ENCODE measurements around the gene HSPB6. TPM values are rescaled to one million over a fixed set of nuclear protein-coding genes. Genes with fewer than 3 reads are reported as not detected.

The HSPB6 gene
- total RNA-seq: 100 to 1,000 TPM in 7 of 9 donors, 10 to 100 TPM in 2; 21.1 to 431 (median 164) TPM
- 100 to 1,000 TPM; 524 to 932 (median 718) TPM for polyA plus RNA-seq
- long read RNA-seq, donor 1, transcript HSPB6-201 (3 exons, 1,457 nt): major isoform, 64 of 69 reads
- long read RNA-seq, donor 1, partial matches to known transcripts: 5 of 69 reads
- long read RNA-seq, donor 1, other reads (novel, unspliced or antisense): 0 of 69 reads
- long read RNA-seq, donor 2, transcript HSPB6-201 (3 exons, 1,457 nt): major isoform, 172 of 183 reads
- long read RNA-seq, donor 2, partial matches to known transcripts: 9 of 183 reads
- long read RNA-seq, donor 2, other reads (novel, unspliced or antisense): 0 of 183 reads
- long read RNA-seq, donor 3, transcript HSPB6-201 (3 exons, 1,457 nt): major isoform, 70 of 78 reads
- long read RNA-seq, donor 3, transcript HSPB6-202 (2 exons, 711 nt): minor isoform, 8 of 78 reads
- long read RNA-seq, donor 3, partial matches to known transcripts: 0 of 78 reads
- long read RNA-seq, donor 3, other reads (novel, unspliced or antisense): 0 of 78 reads
- long read RNA-seq, donor 4, transcript HSPB6-201 (3 exons, 1,457 nt): major isoform, 12 of 14 reads
- long read RNA-seq, donor 4, partial matches to known transcripts: 0 of 14 reads
- long read RNA-seq, donor 4, other reads (novel, unspliced or antisense): 2 of 14 reads
- long read RNA-seq, donor 5, transcript HSPB6-201 (3 exons, 1,457 nt): major isoform, 318 of 344 reads
- long read RNA-seq, donor 5, partial matches to known transcripts: 1 of 344 reads
- long read RNA-seq, donor 5, other reads (novel, unspliced or antisense): 25 of 344 reads
- long read RNA-seq, donor 6, transcript HSPB6-201 (3 exons, 1,457 nt): major isoform, 25 of 26 reads
- long read RNA-seq, donor 6, partial matches to known transcripts: 0 of 26 reads
- long read RNA-seq, donor 6, other reads (novel, unspliced or antisense): 1 of 26 reads
- long read RNA-seq, donor 7, transcript HSPB6-201 (3 exons, 1,457 nt): major isoform, 63 of 65 reads
- long read RNA-seq, donor 7, partial matches to known transcripts: 0 of 65 reads
- long read RNA-seq, donor 7, other reads (novel, unspliced or antisense): 0 of 65 reads
- long read RNA-seq, donor 8, transcript HSPB6-201 (3 exons, 1,457 nt): major isoform, 185 of 191 reads
- long read RNA-seq, donor 8, partial matches to known transcripts: 5 of 191 reads
- long read RNA-seq, donor 8, other reads (novel, unspliced or antisense): 0 of 191 reads
- long read RNA-seq, donor 9, transcript HSPB6-202 (2 exons, 711 nt): minor isoform, 9 of 124 reads
- long read RNA-seq, donor 9, transcript HSPB6-201 (3 exons, 1,457 nt): major isoform, 110 of 124 reads
- long read RNA-seq, donor 9, partial matches to known transcripts: 5 of 124 reads
- long read RNA-seq, donor 9, other reads (novel, unspliced or antisense): 0 of 124 reads
- long read RNA-seq, donor 10, transcript HSPB6-201 (3 exons, 1,457 nt): major isoform, 83 of 84 reads
- long read RNA-seq, donor 10, partial matches to known transcripts: 0 of 84 reads
- long read RNA-seq, donor 10, other reads (novel, unspliced or antisense): 0 of 84 reads

DNA sequence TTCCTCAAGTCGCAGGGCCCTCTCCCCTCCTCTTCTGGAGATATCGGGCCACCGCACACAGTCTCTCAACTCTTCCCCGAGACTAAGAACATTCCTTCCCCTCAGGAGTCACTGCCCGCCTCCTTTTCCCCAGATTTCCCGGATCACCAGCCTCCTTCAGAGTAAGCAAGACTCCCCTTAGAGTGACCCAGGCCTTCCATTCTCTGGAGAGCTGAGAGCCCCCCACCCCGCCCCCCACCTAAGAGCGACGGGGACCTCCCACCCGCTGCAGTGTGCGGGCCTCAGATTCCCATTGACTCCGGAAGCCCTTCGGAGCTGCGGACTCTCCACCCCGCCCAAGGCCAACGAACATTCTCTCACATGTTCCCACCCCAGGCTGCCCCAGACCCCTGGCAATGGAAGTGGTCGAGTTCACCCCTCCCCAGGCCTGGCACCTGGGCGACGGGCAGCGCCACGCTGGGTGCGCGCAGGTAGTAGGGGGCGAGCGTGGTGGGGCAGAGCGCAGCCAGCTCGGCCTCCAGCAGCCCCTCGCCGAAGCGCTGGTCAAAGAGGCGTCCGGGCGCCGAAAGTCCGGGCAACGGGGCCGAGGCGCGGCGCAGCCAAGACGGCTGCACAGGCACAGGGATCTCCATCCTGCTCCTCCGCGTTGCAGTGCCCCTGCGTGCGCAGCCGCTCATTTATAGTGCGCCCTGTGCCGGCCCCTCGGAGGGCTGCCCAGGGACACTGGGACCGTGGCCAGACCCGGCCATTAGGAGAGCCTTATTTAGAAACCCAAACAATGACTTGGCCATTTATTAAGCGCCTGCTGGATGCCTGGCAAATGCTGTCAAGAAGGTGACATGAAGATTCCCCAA, at the start of gene HSPB6:
Gene HSPB6, minus strand, starts transcription at position 653 of the 854 bp plus-strand sequence. Its CDS starts 21 bp downstream, at position 632.
- peaks cover 33 to 35% of the 10 kb centered on the region in 2 donors for H3K4me1 ChIP-seq (replicated peaks in 1 of 2)
- 3 to 6% (median 3%) methylated on average over 7 to 52 of the region's 52 CpGs for WGBS, 4 donors
- TF ChIP-seq POLR2A (IDR thresholded peaks at IDR 0.05): peak; percentile 71 to 74
- no peak for TF ChIP-seq CTCF (IDR thresholded peaks at IDR 0.05)
- H3K9me3 ChIP-seq (replicated peaks in 1 of 3): no peaks in the 10 kb centered on the region
- intact Hi-C loops (cut with DNase I): no loop called here
- peak within 1 kb of the TSS; percentile 91 to 97 (median 96) for H3K27ac ChIP-seq
- DNase-seq: peak; percentile 72 to 84 (median 76)
- H3K4me3 ChIP-seq: peak within 1 kb of the TSS in 2 of 4 donors; percentile 23 to 79
- H3K36me3 ChIP-seq (replicated peaks in 1 of 2): peaks cover 0 to 24% of the 10 kb centered on the region in 2 donors
- H3K27me3 ChIP-seq: no peaks in the 10 kb centered on the region

DNA sequence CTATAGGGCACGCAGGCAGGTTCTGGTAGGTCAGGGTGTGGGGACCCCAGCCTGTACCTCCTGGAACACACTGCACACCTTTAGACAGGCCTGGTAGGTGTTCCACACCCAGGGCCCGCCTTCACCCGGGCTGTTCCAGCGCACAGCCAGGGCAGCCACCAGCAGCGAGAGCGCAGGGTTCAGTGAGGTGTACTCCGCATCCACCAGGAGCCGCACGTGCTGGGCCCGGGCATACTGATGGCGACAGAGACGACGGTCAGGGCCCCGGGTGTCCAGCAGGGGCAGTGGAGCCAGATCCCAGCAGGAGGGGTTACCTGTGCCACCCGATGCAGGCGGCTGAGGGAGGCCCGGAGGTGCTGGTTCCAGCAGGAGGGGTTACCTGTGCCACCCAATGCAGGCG, 49.8 kb upstream of the HSPB6 start:
- DNase-seq: no peak
- Histone ChIP-seq H3K4me3 (no peak overlapping the region), H3K9me3 (replicated peaks in 1 of 3) (no peaks in the 10 kb centered on the region), H3K27me3 (peaks cover 2% of the 10 kb centered on the region), H3K36me3 (replicated peaks in 1 of 2) (no peaks in the 10 kb centered on the region), H3K27ac (no peak overlapping the region), H3K4me1 (replicated peaks in 1 of 2) (no peaks in the 10 kb centered on the region)
- TF ChIP-seq CTCF (IDR thresholded peaks at IDR 0.05) (no peak), POLR2A (IDR thresholded peaks at IDR 0.05) (no peak)
- WGBS, 4 donors: 80 to 88% (median 87%) methylated on average over 2 to 18 of the region's 18 CpGs; no CpG with 5 or more reads in 1 of the 4 donors
- intact Hi-C loops (cut with DNase I): no loop called here

- H3K36me3 ChIP-seq (replicated peaks in 1 of 2): no peaks in the 10 kb centered on the region
- no peak overlapping the region for H3K27ac ChIP-seq
- H3K27me3 ChIP-seq: peaks cover 2% of the 10 kb centered on the region
- intact Hi-C loops (cut with DNase I): no loop called here
- no peaks in the 10 kb centered on the region for H3K4me1 ChIP-seq (replicated peaks in 1 of 2)
- WGBS, 4 donors: 60 to 72% (median 66%) methylated on average over 4 to 5 of the region's 5 CpGs
- DNase-seq: no peak
- H3K9me3 ChIP-seq (replicated peaks in 1 of 3): no peaks in the 10 kb centered on the region
- H3K4me3 ChIP-seq: no peak overlapping the region
- TF ChIP-seq POLR2A (IDR thresholded peaks at IDR 0.05) (no peak), CTCF (IDR thresholded peaks at IDR 0.05) (no peak)
Measured at GRCh38 chr19:35805526-35806102, 48.8 kb upstream of the HSPB6 start.

Data from adrenal gland (tissue), 19 donors.